Central memory CD8-positive, alpha-beta T cell (primary cell): Measurements from ENCODE around the gene ZNF609.

Experiments
- ATAC-seq: fragments of 150-1000 bp; cut with Tn5 transposase; replicated peaks from 2 replicates; pipeline ENCODE4 v1.10.0; 2022; ENCODE audit warnings: mild to moderate bottlenecking, moderate FRiP score, moderate number of reproducible peaks; ENCODE audit not compliant: poor library complexity, severe bottlenecking; ENCODE audit errors: extremely low read depth
- DNase-seq, 2 donors: peaks; one replicate each; pipeline ENCODE4 v3.0.0; 2021; ENCODE audit warnings: low spot score in 2 of 2
- H3K27ac Mint-ChIP-seq: one replicate; pipeline ENCODE4 v1.8.0; 2022; ENCODE audit warnings: low read depth, mild to moderate bottlenecking, moderate library complexity, mixed read lengths
- H3K27me3 Mint-ChIP-seq: one replicate; pipeline ENCODE4 v1.8.0; 2022; ENCODE audit warnings: mixed read lengths
- H3K36me3 Mint-ChIP-seq: one replicate; pipeline ENCODE4 v1.8.0; 2022; ENCODE audit warnings: mild to moderate bottlenecking, moderate library complexity, mixed read lengths; ENCODE audit not compliant: insufficient read depth
- H3K4me1 Mint-ChIP-seq: one replicate; pipeline ENCODE4 v1.8.0; 2022; ENCODE audit warnings: mixed read lengths
- H3K4me3 Mint-ChIP-seq: one replicate; pipeline ENCODE4 v1.8.0; 2022; ENCODE audit warnings: mild to moderate bottlenecking, moderate library complexity, mixed read lengths
- H3K9me3 Mint-ChIP-seq: one replicate; pipeline ENCODE4 v1.8.0; 2022; ENCODE audit warnings: mixed read lengths

The ZNF609 gene

DNA sequence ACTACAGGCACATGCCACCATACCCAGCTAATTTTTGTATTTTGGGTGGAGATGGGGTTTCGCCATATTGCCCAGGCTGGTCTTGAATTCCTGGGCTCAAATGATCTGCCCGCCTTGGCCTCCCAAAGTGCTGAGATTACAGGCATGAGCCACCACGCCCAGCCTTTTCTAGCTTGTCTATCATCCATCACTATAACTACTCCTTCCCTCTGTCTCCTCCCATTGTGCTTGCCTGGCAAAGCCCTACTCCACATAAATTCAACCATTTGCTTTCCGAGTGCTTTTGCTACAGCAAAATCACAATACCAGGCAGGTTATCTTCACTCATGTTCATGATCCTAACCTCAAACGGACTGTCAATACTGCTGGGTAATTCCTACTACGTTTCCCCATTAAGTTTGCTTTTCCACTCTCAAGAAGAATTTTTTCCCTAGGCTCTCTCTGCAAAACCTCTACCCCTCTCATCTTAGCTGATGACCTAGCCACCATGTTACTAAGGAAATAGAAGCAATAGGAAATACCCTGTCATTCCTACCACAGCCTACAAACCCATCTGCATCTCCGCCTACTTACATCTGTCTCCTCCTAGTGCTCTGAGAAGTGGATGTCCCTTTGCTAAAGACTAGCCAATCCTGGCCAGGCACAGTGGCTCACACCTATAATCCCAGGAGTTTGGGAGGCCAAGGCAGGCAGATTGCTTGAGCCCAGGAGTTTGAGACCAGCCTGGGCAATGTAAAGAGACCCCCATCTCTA is 250.5 kb downstream of the ZNF609 start:
- ATAC-seq (no peak), DNase-seq (no peak)
- no peak overlapping the region for H3K4me3 Mint-ChIP-seq
- H3K27me3 Mint-ChIP-seq = no peaks in the 10 kb centered on the region
- no peaks in the 10 kb centered on the region for H3K9me3 Mint-ChIP-seq
- no peak overlapping the region for H3K27ac Mint-ChIP-seq
- no peaks in the 10 kb centered on the region for H3K36me3 Mint-ChIP-seq
- no peaks in the 10 kb centered on the region for H3K4me1 Mint-ChIP-seq

DNA sequence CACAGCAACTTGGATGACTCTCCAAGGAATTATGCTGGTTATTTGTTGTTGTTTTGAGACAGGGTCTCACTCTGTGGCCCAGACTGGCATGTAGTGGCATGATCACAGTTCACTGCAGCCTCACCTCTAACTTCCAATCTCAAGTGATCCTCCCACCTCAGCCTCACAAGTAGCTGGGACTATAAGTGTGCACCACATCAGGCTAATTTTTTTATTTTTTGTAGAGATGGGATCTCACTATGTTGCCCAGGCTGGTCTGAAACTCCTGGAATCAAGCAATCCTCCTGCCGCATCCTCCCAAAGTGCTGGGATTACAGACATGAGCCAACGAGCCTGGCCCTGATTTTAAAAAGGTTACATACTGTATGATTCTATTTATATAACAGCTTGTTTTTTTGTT is 252.0 kb downstream of the ZNF609 start:
- ATAC-seq (no peak), DNase-seq (no peak)
- Mint-ChIP-seq H3K27me3 (no peaks in the 10 kb centered on the region), H3K9me3 (no peaks in the 10 kb centered on the region), H3K4me3 (no peak overlapping the region), H3K36me3 (no peaks in the 10 kb centered on the region), H3K27ac (no peak overlapping the region), H3K4me1 (no peaks in the 10 kb centered on the region)

DNA sequence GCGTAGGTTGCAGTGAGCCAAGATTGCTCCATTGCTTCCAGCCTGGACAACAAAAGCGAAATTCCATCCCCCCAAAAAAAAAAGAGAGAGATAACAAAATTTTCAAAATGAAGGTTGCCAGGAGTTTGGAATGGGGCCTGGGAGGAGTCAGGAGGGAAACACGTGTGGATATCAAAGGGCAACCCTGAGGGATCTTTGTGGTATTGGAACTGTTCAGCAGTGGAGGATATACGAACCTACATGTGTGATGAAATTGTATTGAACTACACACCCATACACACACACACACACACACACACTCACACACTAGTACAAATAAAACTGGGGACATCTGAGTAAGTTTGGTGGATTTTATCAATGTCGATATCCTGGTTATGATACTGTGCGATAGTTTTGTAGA is 253.2 kb downstream of the ZNF609 start:
- Mint-ChIP-seq H3K27me3 (no peaks in the 10 kb centered on the region), H3K4me1 (no peaks in the 10 kb centered on the region), H3K36me3 (no peaks in the 10 kb centered on the region), H3K9me3 (no peaks in the 10 kb centered on the region), H3K27ac (no peak overlapping the region), H3K4me3 (no peak overlapping the region)
- ATAC-seq = no peak
- DNase-seq = no peak

DNA sequence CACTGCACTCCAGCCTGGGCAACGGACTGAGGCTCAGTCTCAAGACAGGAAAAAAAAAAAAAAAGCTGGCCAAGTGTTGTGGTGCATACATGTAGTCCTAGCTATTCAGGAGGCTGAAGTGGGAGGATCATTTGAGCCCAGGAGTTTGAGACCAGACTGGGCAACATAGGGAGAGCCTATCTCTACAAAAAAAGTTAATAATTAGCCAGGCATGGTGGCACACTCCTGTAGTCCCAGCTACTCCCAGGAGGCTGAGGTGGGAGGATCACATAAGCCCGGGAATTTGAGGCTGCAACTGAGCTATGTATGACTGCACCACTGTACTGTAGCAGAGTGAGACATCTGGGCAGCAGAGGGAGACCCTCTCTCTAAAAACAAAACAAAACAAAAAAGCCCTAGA is 256.1 kb downstream of the ZNF609 start:
- Mint-ChIP-seq H3K27ac (no peak overlapping the region), H3K36me3 (no peaks in the 10 kb centered on the region), H3K27me3 (no peaks in the 10 kb centered on the region), H3K4me3 (no peak overlapping the region), H3K4me1 (no peaks in the 10 kb centered on the region), H3K9me3 (no peaks in the 10 kb centered on the region)
- DNase-seq = no peak
- ATAC-seq = no peak

- no peak overlapping the region for H3K4me3 Mint-ChIP-seq
- H3K9me3 Mint-ChIP-seq = no peaks in the 10 kb centered on the region
- H3K27ac Mint-ChIP-seq = no peak overlapping the region
- ATAC-seq = no peak
- H3K36me3 Mint-ChIP-seq = no peaks in the 10 kb centered on the region
- H3K4me1 Mint-ChIP-seq = no peaks in the 10 kb centered on the region
- no peaks in the 10 kb centered on the region for H3K27me3 Mint-ChIP-seq
- no peak for DNase-seq
These were observed 256.8 kb downstream of the ZNF609 start for GRCh38 chr15:64717130-64717529.

DNA sequence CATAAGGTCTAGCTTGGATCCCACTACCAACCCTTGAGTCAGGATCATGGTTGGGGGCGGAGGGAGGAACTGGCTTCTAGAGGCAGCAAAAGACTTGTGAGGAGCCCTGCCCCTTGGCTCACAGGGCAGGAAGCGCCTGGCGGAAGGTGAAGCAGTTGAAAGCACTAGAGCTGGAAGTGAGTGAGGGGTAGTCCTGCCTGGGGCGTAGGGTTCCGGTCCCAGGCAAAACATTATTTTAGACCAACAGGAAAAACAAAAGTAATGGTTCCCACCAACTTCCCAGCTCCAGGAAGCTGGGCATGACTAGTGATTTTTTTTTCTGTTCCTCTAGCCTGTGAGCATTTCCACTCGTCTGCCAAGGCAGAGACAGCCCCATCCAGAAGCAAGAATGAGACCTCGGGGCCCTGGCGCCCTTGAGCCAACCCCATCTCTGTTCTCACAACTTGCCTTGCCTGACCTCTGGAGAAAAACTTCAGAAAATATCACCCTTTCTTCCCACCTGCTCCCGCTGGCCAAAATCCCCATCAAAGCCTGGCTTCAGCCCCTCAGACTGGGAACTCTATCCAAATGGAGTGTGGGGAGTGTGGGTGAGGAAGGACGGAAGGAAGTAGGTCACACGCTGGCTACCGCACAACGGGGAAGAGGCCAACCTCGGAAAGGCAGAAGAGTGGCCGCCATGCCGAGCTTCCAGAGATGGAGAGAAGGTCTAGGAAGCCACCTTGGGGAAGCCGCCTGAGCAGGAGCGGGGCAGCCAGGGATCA is 257.5 kb downstream of the ZNF609 start:
- no peak overlapping the region for H3K4me3 Mint-ChIP-seq
- DNase-seq (no peak), ATAC-seq (no peak)
- H3K27me3 Mint-ChIP-seq = no peaks in the 10 kb centered on the region
- no peaks in the 10 kb centered on the region for H3K9me3 Mint-ChIP-seq
- no peak overlapping the region for H3K27ac Mint-ChIP-seq
- no peaks in the 10 kb centered on the region for H3K36me3 Mint-ChIP-seq
- no peaks in the 10 kb centered on the region for H3K4me1 Mint-ChIP-seq

- H3K36me3 Mint-ChIP-seq = no peaks in the 10 kb centered on the region
- no peaks in the 10 kb centered on the region for H3K9me3 Mint-ChIP-seq
- H3K4me3 Mint-ChIP-seq = no peak overlapping the region
- no peak for ATAC-seq
- no peak for DNase-seq
- H3K27ac Mint-ChIP-seq = no peak overlapping the region
- H3K27me3 Mint-ChIP-seq = no peaks in the 10 kb centered on the region
- no peaks in the 10 kb centered on the region for H3K4me1 Mint-ChIP-seq
These were observed 259.8 kb downstream of the ZNF609 start for GRCh38 chr15:64720188-64720587.

- Mint-ChIP-seq H3K4me3 (no peak overlapping the region), H3K27me3 (no peaks in the 10 kb centered on the region), H3K4me1 (peaks cover 14% of the 10 kb centered on the region), H3K27ac (no peak overlapping the region), H3K36me3 (no peaks in the 10 kb centered on the region), H3K9me3 (no peaks in the 10 kb centered on the region)
- no peak for DNase-seq
- ATAC-seq = no peak
These were observed 269.8 kb downstream of the ZNF609 start for GRCh38 chr15:64730151-64730550.

GRCh38 chr15:64731012-64731804 is 270.8 kb downstream of the ZNF609 start:
- Mint-ChIP-seq H3K4me3 (no peak overlapping the region), H3K4me1 (peaks cover 14% of the 10 kb centered on the region), H3K9me3 (no peaks in the 10 kb centered on the region), H3K27ac (no peak overlapping the region), H3K36me3 (no peaks in the 10 kb centered on the region), H3K27me3 (no peaks in the 10 kb centered on the region)
- ATAC-seq = peak; percentile 79
- peak; percentile 73 to 85 for DNase-seq

DNA sequence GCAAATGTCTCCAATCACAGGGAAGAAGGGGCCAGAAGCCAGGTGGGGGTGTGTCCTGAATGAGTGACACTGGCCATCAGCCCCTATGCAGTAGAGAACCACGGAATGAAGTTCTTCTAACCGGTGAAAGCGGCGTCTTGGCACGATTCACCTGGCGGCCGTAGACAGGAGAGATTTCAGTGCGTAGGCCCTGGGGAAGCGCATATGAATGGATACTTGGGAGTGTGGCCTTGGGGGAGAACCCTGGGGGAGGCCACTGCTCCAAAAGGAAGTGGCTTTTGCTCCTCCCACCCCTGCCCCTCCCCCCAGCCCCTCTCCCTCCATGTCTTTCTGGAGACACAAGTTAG is 271.4 kb downstream of the ZNF609 start:
- no peaks in the 10 kb centered on the region for H3K27me3 Mint-ChIP-seq

GRCh38 chr15:64732156-64732860 is 271.9 kb downstream of the ZNF609 start:
- Mint-ChIP-seq H3K4me1 (peaks cover 14% of the 10 kb centered on the region), H3K27ac (no peak overlapping the region), H3K36me3 (no peaks in the 10 kb centered on the region), H3K4me3 (no peak overlapping the region), H3K9me3 (no peaks in the 10 kb centered on the region), H3K27me3 (no peaks in the 10 kb centered on the region)
- DNase-seq (no peak), ATAC-seq (no peak)

More for the DNA sequence above, 271.4 kb downstream of the ZNF609 start:
- no peaks in the 10 kb centered on the region for H3K36me3 Mint-ChIP-seq
- H3K4me1 Mint-ChIP-seq = peaks cover 14% of the 10 kb centered on the region
- DNase-seq = no peak
- H3K27ac Mint-ChIP-seq = no peak overlapping the region
- no peak for ATAC-seq
- no peak overlapping the region for H3K4me3 Mint-ChIP-seq
- H3K9me3 Mint-ChIP-seq = no peaks in the 10 kb centered on the region
